Progenitor cell of endocrine pancreas (in vitro differentiated cells): ENCODE data around the gene ATF2. TPM values are rescaled to one million over a fixed set of nuclear protein-coding genes. Genes with fewer than 3 reads are reported as not detected.
A peak's percentile ranks its signal among the peaks of the same experiment; 100 is the strongest.

ENCODE experiments used
- DNase-seq: peaks from one replicate; pipeline ENCODE4 v3.0.0; 2021; ENCODE audit warnings: low spot score; ENCODE audit not compliant: unreplicated experiment
- H3K27ac Mint-ChIP-seq: 2 replicates; pipeline ENCODE4 v1.8.0; 2021; ENCODE audit warnings: mild to moderate bottlenecking, moderate library complexity, mixed read lengths
- H3K27me3 Mint-ChIP-seq: 2 replicates; pipeline ENCODE4 v1.8.0; 2021; ENCODE audit warnings: mixed read lengths
- H3K36me3 Mint-ChIP-seq: 2 replicates; pipeline ENCODE4 v1.8.0; 2022; ENCODE audit warnings: mixed read lengths; ENCODE audit not compliant: insufficient read depth
- H3K4me1 Mint-ChIP-seq: 2 replicates; pipeline ENCODE4 v1.8.0; 2021; ENCODE audit warnings: low read depth, mixed read lengths
- H3K4me3 Mint-ChIP-seq: 2 replicates; pipeline ENCODE4 v1.8.0; 2021; ENCODE audit warnings: low read depth, mild to moderate bottlenecking, moderate library complexity, mixed read lengths
- H3K9me3 Mint-ChIP-seq: 2 replicates; pipeline ENCODE4 v1.8.0; 2021; ENCODE audit warnings: low read depth, mixed read lengths
- CTCF ChIP-seq: fragments of 200-600 bp; sonication (generic); IDR thresholded peaks from one replicate; pipeline ENCODE4 v1.5.0; 2021; ENCODE audit warnings: antibody characterized with exemption, mild to moderate bottlenecking; ENCODE audit not compliant: unreplicated experiment
- total RNA-seq: library from RNA; stranded (reverse); gene quantifications from 2 replicates; pipeline ENCODE4 v1.2.1, GENCODE V29; 2021

The ATF2 gene
- total RNA-seq, 1 donor from 2014 or later: 58.9 TPM

- peak overlapping the region; percentile 99 for H3K27ac Mint-ChIP-seq
- no peaks in the 10 kb centered on the region for H3K27me3 Mint-ChIP-seq
- H3K4me1 Mint-ChIP-seq: peaks cover 14% of the 10 kb centered on the region
- no peak for TF ChIP-seq CTCF
- DNase-seq: no peak
- peaks cover 1% of the 10 kb centered on the region for H3K36me3 Mint-ChIP-seq
- no peaks in the 10 kb centered on the region for H3K9me3 Mint-ChIP-seq
- peak overlapping the region; percentile 99 for H3K4me3 Mint-ChIP-seq
Measured at GRCh38 chr2:175166216-175166824, 1.7 kb downstream of the ATF2 start.

DNA sequence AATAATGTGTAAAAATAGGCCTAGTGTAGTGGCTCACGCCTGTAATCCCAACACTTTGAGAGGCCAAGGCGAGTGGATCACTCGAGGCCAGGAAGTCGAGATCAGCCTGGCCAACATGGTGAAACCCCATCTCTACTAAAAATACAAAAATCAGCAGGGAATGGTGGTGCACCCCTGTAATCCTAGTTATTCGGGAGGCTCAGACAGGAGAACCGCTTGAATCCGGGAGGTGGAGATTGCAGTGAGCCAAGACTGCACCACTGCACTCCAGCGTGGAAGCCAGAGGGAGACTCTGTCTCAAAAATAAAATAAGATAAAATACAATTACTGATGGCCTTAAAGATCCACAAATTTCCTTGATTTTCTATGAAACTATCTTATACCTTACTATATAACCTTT is 3.8 kb downstream of the ATF2 start:
- no peak overlapping the region for H3K4me3 Mint-ChIP-seq
- H3K27ac Mint-ChIP-seq: no peak overlapping the region
- no peak for DNase-seq
- H3K9me3 Mint-ChIP-seq: no peaks in the 10 kb centered on the region
- H3K4me1 Mint-ChIP-seq: peaks cover 14% of the 10 kb centered on the region
- TF ChIP-seq CTCF: no peak
- H3K27me3 Mint-ChIP-seq: no peaks in the 10 kb centered on the region
- H3K36me3 Mint-ChIP-seq: peaks cover 2% of the 10 kb centered on the region

DNA sequence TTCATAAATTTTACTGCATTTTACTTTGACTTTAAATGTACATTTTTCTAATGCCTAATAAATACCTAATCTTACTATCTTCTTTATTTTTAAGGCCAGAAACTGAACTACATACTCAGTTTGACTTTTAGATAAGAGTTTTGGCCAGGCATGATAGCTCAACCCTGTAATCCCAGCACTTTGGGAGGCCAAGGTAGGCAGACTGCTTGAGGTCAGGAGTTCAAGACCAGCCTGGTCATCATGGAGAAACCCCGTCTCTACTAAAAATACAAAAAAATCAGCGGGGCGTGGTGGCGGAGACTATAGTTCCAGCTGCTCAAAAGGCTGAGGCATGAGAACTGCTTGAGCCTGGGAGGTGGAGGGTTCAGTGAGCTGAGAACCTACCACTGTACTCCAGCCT is 9.1 kb downstream of the ATF2 start:
- Mint-ChIP-seq H3K27ac (no peak overlapping the region), H3K36me3 (peaks cover 5% of the 10 kb centered on the region), H3K27me3 (no peaks in the 10 kb centered on the region), H3K4me1 (no peaks in the 10 kb centered on the region), H3K9me3 (no peaks in the 10 kb centered on the region), H3K4me3 (no peak overlapping the region)
- DNase-seq: no peak
- no peak for TF ChIP-seq CTCF

DNA sequence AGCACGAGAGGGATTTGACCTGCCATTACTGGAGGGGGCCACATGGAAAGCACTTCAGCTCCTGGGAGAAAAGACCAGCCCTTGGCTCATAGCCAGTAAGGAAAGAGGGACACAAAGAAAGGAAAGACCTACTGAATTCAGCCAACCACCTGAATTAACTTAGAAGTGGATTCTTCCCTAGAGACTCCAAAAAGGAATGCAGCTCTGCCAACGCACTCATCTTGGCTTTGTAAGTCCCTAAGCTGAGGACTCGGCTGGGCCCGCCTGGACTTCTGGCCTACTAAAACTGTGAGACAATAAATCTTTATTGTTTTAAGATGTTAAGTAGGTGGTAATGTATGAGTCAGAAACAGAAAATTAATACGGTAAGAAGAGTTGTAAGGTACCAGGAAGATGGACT is 11.5 kb downstream of the ATF2 start:
- no peak overlapping the region for H3K4me3 Mint-ChIP-seq
- no peaks in the 10 kb centered on the region for H3K27me3 Mint-ChIP-seq
- H3K27ac Mint-ChIP-seq: peak overlapping the region; percentile 10
- H3K4me1 Mint-ChIP-seq: no peaks in the 10 kb centered on the region
- no peak for TF ChIP-seq CTCF
- H3K36me3 Mint-ChIP-seq: peaks cover 5% of the 10 kb centered on the region
- no peak for DNase-seq
- no peaks in the 10 kb centered on the region for H3K9me3 Mint-ChIP-seq

DNA sequence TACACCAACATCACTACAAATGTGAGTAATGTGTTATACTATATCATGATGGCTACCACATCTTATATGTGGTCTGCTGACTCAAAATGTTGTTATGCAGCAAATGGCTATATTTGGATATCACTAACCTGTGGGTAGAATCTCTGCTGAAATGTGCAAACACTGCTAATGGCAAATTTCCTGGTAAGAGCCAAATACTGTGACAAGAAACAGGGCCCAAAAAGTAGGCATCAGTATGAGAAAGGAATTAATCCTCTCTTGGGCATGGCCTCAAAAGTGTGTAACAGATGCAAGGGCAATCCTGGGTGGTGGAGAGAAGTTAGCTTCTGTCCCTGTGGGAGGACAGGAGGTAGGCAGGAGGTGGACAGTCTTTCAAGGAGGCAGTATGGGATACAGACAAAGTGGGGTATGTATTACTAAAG is 13.3 kb downstream of the ATF2 start:
- no peak for DNase-seq
- no peaks in the 10 kb centered on the region for H3K27me3 Mint-ChIP-seq
- TF ChIP-seq CTCF: no peak
- no peak overlapping the region for H3K4me3 Mint-ChIP-seq
- peaks cover 6% of the 10 kb centered on the region for H3K36me3 Mint-ChIP-seq
- H3K27ac Mint-ChIP-seq: no peak overlapping the region
- H3K9me3 Mint-ChIP-seq: no peaks in the 10 kb centered on the region
- H3K4me1 Mint-ChIP-seq: peaks cover under 1% of the 10 kb centered on the region
